Body of pancreas (tissue), 4 donors: Measurements from ENCODE around the gene MBIP. TPM values are rescaled to one million over a fixed set of nuclear protein-coding genes. Genes with fewer than 3 reads are reported as not detected.

Experiments
- ATAC-seq: fragments of 150-250 bp; one replicate; pipeline ENCODE4 v1.9.1; 2016
- DNase-seq, 4 donors: peaks; one replicate each; pipeline ENCODE4 v3.0.0-alpha.2; 2019
- H3K27ac ChIP-seq, 4 donors: fragments of 200-600 bp; sonication (generic); 1 replicate in 3 of 4; 2 replicates in 1 of 4; pipeline versions ENCODE4 v1.5.1 to v1.6.1; 2016 to 2019; ENCODE audit warnings: mild to moderate bottlenecking in 1 of 4, mixed read lengths in 1 of 4, moderate library complexity in 1 of 4
- H3K27me3 ChIP-seq, 2 donors: fragments of 200-600 bp; sonication (generic); one replicate each; pipeline ENCODE4 v1.6.0; 2016; ENCODE audit warnings: mild to moderate bottlenecking in 1 of 2
- H3K36me3 ChIP-seq, 2 donors: fragments of 200-600 bp; sonication (generic); replicated peaks in 1 of 2; 2 replicates each; pipeline ENCODE4 v1.5.1; 2016; ENCODE audit warnings: low read depth in 2 of 2; ENCODE audit not compliant: insufficient read depth in 1 of 2
- H3K4me1 ChIP-seq: fragments of 200-600 bp; sonication (generic); one replicate; pipeline ENCODE4 v1.6.0; 2016
- H3K4me3 ChIP-seq, 2 donors: fragments of 200-600 bp; sonication (generic); 1 replicate in 1 of 2; 2 replicates in 1 of 2; pipeline ENCODE4 v1.5.1; 2016 to 2019
- H3K9me3 ChIP-seq, 3 donors: fragments of 200-600 bp; sonication (generic); 1 replicate in 2 of 3; 2 replicates in 1 of 3; pipeline ENCODE4 v1.5.1; 2016
- POLR2A ChIP-seq, 3 donors: fragments of 450-650 bp; IDR thresholded peaks; one replicate each; pipeline ENCODE4 v1.6.1; 2016; ENCODE audit warnings: antibody characterized with exemption in 3 of 3, mild to moderate bottlenecking in 2 of 3
- WGBS, 2 donors: methylation state at CpG; one replicate each; pipeline ENCODE4 v1.1.5; 2017; 5-methylcytosine and 5-hydroxymethylcytosine counted together
- intact Hi-C: fragments of 100-400 bp; cut with DNase I; formaldehyde crosslinking; loops from one replicate; pipeline ENCODE4 v1.15.1; 2023
- total RNA-seq, 2 donors: library from RNA; depleted of rRNA; stranded (reverse); fragments of >200 nt; gene quantifications; one replicate each; pipeline ENCODE4 v1.1.0, GENCODE V29; 2016
- TF ChIP-seq, protein P1 (sequence below), 7 experiments: fragments of 450-650 bp in 4 of 7; fragments of 200-600 bp in 3 of 7; sonication (generic) in 3 of 7; IDR thresholded peaks; one replicate each; pipeline ENCODE4 v1.5.1; 2016 to 2019; ENCODE audit warnings: antibody characterized with exemption in 7 of 7

Gene MBIP
- total RNA-seq, 2 donors from 2014 or later, result 5.6 to 9.9 TPM

GRCh38 chr14:36268121-36268520, 52.3 kb downstream of the MBIP start:
- DNase-seq (no peak), ATAC-seq (no peak)
- 50 to 61% methylated on average over 3 of the region's 3 CpGs for WGBS, 2 donors
- no peak overlapping the region for H3K27ac ChIP-seq
- H3K4me3 ChIP-seq, result no peak overlapping the region
- H3K36me3 ChIP-seq, result no peaks in the 10 kb centered on the region
- no peaks in the 10 kb centered on the region for H3K9me3 ChIP-seq
- peaks cover 0 to 8% of the 10 kb centered on the region in 2 donors for H3K27me3 ChIP-seq
- peaks cover 11% of the 10 kb centered on the region for H3K4me1 ChIP-seq
- intact Hi-C loops, result no loop called here
- no peak for TF ChIP-seq POLR2A (IDR thresholded peaks at IDR 0.05)
- TF ChIP-seq, protein P1, sequence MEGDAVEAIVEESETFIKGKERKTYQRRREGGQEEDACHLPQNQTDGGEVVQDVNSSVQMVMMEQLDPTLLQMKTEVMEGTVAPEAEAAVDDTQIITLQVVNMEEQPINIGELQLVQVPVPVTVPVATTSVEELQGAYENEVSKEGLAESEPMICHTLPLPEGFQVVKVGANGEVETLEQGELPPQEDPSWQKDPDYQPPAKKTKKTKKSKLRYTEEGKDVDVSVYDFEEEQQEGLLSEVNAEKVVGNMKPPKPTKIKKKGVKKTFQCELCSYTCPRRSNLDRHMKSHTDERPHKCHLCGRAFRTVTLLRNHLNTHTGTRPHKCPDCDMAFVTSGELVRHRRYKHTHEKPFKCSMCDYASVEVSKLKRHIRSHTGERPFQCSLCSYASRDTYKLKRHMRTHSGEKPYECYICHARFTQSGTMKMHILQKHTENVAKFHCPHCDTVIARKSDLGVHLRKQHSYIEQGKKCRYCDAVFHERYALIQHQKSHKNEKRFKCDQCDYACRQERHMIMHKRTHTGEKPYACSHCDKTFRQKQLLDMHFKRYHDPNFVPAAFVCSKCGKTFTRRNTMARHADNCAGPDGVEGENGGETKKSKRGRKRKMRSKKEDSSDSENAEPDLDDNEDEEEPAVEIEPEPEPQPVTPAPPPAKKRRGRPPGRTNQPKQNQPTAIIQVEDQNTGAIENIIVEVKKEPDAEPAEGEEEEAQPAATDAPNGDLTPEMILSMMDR (IDR thresholded peaks at IDR 0.05), result no peak

DNA sequence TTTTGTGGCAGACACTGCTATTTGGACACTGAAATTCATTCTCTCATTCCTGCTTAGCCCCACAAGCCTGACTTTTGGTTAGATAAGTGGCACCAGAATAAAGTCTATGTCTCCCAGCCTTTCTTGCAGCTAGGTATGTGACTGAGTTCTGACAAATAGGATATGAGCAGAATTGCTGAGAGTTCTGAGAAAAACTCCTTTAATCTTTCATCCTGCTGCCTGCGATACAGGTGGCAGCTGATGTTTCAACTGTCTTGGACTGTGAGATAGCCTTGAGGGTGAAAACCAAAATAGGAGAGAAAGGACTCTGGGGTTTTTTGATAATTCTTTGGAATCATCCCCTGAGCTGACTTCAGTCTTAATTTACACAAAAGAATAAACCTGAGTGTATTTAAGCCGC, 55.8 kb downstream of the MBIP start:
- Histone ChIP-seq H3K4me3 (no peak overlapping the region), H3K27me3 (no peaks in the 10 kb centered on the region), H3K9me3 (no peaks in the 10 kb centered on the region), H3K36me3 (no peaks in the 10 kb centered on the region), H3K4me1 (no peaks in the 10 kb centered on the region), H3K27ac (no peak overlapping the region)
- intact Hi-C loops, result no loop called here
- WGBS, 2 donors, result 85 to 86% methylated on average over 2 of the region's 2 CpGs
- no peak for DNase-seq
- TF ChIP-seq POLR2A (IDR thresholded peaks at IDR 0.05), result no peak
- TF ChIP-seq, protein P1 (IDR thresholded peaks at IDR 0.05), result no peak
- no peak for ATAC-seq

GRCh38 chr14:36264107-36264506, 56.3 kb downstream of the MBIP start:
- Histone ChIP-seq H3K4me3 (no peak overlapping the region), H3K4me1 (no peaks in the 10 kb centered on the region), H3K27me3 (no peaks in the 10 kb centered on the region), H3K36me3 (no peaks in the 10 kb centered on the region), H3K27ac (no peak overlapping the region), H3K9me3 (no peaks in the 10 kb centered on the region)
- ATAC-seq (no peak), DNase-seq (no peak)
- TF ChIP-seq, protein P1 (IDR thresholded peaks at IDR 0.05), result no peak
- TF ChIP-seq POLR2A (IDR thresholded peaks at IDR 0.05), result no peak
- intact Hi-C loops, result no loop called here

DNA sequence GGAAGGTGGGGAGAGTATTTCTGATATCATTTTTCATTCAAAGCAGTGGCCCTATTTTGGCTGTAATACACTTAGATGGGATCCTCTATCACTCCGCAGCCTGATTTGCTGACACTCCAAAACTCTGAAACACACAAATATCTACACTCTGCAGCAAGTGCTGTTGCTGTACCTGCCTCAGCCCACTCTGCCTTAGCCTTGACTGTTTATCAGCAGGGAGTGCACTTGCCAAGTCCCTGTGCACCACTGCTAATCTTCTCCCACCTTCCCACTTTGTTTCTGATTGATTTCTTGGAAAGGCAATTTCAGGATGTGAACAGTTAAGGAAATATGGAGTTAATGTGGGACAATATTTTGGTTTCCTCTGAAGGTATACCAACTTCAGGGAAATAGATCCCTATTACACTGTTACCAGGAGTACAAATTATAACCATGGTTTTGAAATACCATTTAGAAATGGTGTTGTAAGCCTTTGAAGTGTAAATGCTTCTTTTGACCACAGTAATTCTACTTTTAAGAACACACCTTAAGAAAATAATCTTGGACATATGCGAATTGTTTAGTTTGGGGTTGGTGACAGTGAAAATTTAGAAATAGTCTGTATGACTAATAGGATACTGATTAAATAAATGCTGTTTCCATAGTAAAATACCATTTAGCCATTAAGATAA, 59.3 kb downstream of the MBIP start:
- ATAC-seq (no peak), DNase-seq (no peak)
- Histone ChIP-seq H3K4me3 (no peak overlapping the region), H3K9me3 (no peaks in the 10 kb centered on the region), H3K4me1 (no peaks in the 10 kb centered on the region), H3K36me3 (no peaks in the 10 kb centered on the region), H3K27ac (no peak overlapping the region), H3K27me3 (no peaks in the 10 kb centered on the region)
- intact Hi-C loops, result no loop called here
- no peak for TF ChIP-seq POLR2A (IDR thresholded peaks at IDR 0.05)
- TF ChIP-seq, protein P1 (IDR thresholded peaks at IDR 0.05), result no peak
- 63 to 69% methylated on average over 2 of the region's 2 CpGs for WGBS, 2 donors

DNA sequence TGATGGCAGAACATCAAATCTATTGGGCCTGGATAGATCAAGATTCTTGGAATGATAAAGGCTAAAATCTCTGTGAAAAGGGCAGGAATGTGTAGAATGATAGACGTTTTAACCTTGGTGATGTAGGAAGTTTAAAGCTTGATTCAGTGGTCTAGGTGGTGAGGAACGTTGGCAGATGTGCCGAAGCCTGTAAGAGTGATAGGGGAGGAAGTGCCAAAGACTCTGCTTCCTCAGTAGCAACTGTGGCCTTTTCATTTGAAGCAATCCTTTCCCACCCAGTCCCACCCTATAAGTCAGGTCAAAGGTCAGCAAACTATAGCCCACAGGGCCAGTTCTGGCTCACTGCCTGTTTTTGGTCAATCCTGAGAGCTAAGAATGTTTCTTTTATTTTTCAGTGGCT, 62.2 kb downstream of the MBIP start:
- Histone ChIP-seq H3K4me3 (no peak overlapping the region), H3K27me3 (no peaks in the 10 kb centered on the region), H3K27ac (no peak overlapping the region), H3K9me3 (no peaks in the 10 kb centered on the region), H3K4me1 (no peaks in the 10 kb centered on the region), H3K36me3 (no peaks in the 10 kb centered on the region)
- WGBS, 2 donors, result 43 to 52% methylated on average over 3 of the region's 3 CpGs
- intact Hi-C loops, result no loop called here
- no peak for TF ChIP-seq POLR2A (IDR thresholded peaks at IDR 0.05)
- TF ChIP-seq, protein P1 (IDR thresholded peaks at IDR 0.05), result no peak
- ATAC-seq (no peak), DNase-seq (no peak)
